ENCODE data around the gene SLC2A3. TPM values are rescaled to one million over a fixed set of nuclear protein-coding genes. Genes with fewer than 3 reads are reported as not detected.

SLC2A3 gene
- total and polyA plus RNA-seq, 2 experiments from 2014 or later = 199 to 388 TPM

DNA sequence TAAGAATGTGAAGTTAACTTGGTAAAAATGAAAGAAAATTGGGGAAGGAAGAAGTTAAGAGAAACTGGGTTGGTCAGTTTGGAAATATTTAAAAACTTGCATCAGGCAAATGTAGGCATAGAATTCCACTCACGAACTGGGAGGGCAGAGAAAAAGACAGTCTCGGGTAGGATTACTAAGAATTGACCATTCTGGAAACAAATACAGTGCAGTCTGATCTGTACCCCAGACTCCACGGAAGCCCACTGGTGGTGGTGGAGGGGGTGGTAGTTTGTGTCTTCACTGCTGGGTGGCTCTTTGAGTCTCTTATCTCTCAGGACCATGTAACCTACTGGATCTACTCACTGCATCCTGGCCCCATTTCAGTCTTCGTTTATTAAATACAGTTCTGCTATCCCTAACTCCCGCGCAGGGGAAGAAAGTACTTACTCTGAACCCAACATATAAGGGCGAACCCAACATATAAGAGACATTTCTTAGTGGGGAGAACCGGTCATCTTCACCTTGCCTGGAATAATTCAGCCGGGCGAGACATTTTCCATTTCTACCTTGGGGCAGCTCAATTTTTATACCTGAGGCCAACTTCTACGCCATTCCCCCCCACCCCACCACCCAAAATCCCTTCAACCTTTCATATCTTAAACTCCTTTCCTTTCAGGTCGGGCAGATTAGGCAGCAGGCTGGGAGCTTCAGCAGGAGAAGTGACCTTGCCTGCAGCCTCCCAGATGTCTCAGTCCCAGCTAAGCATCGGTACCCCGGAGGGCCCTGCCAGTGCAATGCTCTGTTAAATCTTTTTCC lies 1.7 kb downstream of the SLC2A3 start:
- Histone ChIP-seq H4K20me1 (replicated peaks; ENCODE audit: insufficient read depth) (peaks cover 35% of the 10 kb centered on the region), H3K4me1 (ENCODE audit: insufficient read depth) (peaks cover 17% of the 10 kb centered on the region), H3K27ac (ENCODE audit: low read depth) (peak overlapping the region; percentile 75), H3F3A (replicated peaks; ENCODE audit: low read depth) (peaks cover 14% of the 10 kb centered on the region; the same call in 1 of the 2 replicates), H3K4me2 (peak overlapping the region; percentile 86), H3K36me3 (ENCODE audit: insufficient read depth) (peaks cover 37% of the 10 kb centered on the region), H3K27me3 (ENCODE audit: insufficient read depth) (no peaks in the 10 kb centered on the region), H3K9me2 (ENCODE audit: insufficient read depth) (no peaks in the 10 kb centered on the region), H3K4me3 (peak overlapping the region; percentile 95), H2AFZ (no peak overlapping the region), H3K79me2 (replicated peaks; ENCODE audit: insufficient read depth) (peaks cover 59% of the 10 kb centered on the region)
- Mint-ChIP-seq H3K36me3 (ENCODE audit: low read depth) (no peaks in the 10 kb centered on the region; the same call in 2 of the 3 replicates), H3K9me3 (no peaks in the 10 kb centered on the region), H3K4me1 (peaks cover 23% of the 10 kb centered on the region), H3K27ac (no peak overlapping the region), H3K27me3 (ENCODE audit: insufficient read depth, low read depth, poor library complexity) (peaks cover 14% of the 10 kb centered on the region), H3K4me3 (no peak overlapping the region)
- ATAC-seq = no peak
- no peak for DNase-seq (ENCODE audit: low spot score)
- TF ChIP-seq CREB1 (CRISPR knock-in tag; IDR thresholded peaks at IDR 0.05; ENCODE audit: low read depth) (no peak), ZNF331 (CRISPR knock-in tag; IDR thresholded peaks at IDR 0.05; ENCODE audit: low read depth) (no peak), NANOG (IDR thresholded peaks at IDR 0.05; ENCODE audit: borderline replicate concordance) (no peak), POLR2AphosphoS5 (IDR thresholded peaks at IDR 0.05; ENCODE audit: low read depth) (no peak), STAT1 (IDR thresholded peaks at IDR 0.05; ENCODE audit: unreplicated experiment) (no peak), EZH2phosphoT487 (IDR thresholded peaks at IDR 0.05; ENCODE audit: unreplicated experiment) (no peak), ZNF114 (CRISPR knock-in tag; IDR thresholded peaks at IDR 0.05) (no peak), EZH2 (IDR thresholded peaks at IDR 0.05; ENCODE audit: low read depth, unreplicated experiment) (no peak), JUNB (IDR thresholded peaks at IDR 0.05; ENCODE audit: unreplicated experiment) (no peak)
- TF ChIP-seq, protein P1, sequence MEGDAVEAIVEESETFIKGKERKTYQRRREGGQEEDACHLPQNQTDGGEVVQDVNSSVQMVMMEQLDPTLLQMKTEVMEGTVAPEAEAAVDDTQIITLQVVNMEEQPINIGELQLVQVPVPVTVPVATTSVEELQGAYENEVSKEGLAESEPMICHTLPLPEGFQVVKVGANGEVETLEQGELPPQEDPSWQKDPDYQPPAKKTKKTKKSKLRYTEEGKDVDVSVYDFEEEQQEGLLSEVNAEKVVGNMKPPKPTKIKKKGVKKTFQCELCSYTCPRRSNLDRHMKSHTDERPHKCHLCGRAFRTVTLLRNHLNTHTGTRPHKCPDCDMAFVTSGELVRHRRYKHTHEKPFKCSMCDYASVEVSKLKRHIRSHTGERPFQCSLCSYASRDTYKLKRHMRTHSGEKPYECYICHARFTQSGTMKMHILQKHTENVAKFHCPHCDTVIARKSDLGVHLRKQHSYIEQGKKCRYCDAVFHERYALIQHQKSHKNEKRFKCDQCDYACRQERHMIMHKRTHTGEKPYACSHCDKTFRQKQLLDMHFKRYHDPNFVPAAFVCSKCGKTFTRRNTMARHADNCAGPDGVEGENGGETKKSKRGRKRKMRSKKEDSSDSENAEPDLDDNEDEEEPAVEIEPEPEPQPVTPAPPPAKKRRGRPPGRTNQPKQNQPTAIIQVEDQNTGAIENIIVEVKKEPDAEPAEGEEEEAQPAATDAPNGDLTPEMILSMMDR (conservative IDR thresholded peaks at IDR 0.05; ENCODE audit: low read depth in 2 of 2) = no peak
- TF ChIP-seq, protein P2, sequence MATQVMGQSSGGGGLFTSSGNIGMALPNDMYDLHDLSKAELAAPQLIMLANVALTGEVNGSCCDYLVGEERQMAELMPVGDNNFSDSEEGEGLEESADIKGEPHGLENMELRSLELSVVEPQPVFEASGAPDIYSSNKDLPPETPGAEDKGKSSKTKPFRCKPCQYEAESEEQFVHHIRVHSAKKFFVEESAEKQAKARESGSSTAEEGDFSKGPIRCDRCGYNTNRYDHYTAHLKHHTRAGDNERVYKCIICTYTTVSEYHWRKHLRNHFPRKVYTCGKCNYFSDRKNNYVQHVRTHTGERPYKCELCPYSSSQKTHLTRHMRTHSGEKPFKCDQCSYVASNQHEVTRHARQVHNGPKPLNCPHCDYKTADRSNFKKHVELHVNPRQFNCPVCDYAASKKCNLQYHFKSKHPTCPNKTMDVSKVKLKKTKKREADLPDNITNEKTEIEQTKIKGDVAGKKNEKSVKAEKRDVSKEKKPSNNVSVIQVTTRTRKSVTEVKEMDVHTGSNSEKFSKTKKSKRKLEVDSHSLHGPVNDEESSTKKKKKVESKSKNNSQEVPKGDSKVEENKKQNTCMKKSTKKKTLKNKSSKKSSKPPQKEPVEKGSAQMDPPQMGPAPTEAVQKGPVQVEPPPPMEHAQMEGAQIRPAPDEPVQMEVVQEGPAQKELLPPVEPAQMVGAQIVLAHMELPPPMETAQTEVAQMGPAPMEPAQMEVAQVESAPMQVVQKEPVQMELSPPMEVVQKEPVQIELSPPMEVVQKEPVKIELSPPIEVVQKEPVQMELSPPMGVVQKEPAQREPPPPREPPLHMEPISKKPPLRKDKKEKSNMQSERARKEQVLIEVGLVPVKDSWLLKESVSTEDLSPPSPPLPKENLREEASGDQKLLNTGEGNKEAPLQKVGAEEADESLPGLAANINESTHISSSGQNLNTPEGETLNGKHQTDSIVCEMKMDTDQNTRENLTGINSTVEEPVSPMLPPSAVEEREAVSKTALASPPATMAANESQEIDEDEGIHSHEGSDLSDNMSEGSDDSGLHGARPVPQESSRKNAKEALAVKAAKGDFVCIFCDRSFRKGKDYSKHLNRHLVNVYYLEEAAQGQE (IDR thresholded peaks at IDR 0.05; ENCODE audit: unreplicated experiment) = no peak
- TF ChIP-seq, protein P3, sequence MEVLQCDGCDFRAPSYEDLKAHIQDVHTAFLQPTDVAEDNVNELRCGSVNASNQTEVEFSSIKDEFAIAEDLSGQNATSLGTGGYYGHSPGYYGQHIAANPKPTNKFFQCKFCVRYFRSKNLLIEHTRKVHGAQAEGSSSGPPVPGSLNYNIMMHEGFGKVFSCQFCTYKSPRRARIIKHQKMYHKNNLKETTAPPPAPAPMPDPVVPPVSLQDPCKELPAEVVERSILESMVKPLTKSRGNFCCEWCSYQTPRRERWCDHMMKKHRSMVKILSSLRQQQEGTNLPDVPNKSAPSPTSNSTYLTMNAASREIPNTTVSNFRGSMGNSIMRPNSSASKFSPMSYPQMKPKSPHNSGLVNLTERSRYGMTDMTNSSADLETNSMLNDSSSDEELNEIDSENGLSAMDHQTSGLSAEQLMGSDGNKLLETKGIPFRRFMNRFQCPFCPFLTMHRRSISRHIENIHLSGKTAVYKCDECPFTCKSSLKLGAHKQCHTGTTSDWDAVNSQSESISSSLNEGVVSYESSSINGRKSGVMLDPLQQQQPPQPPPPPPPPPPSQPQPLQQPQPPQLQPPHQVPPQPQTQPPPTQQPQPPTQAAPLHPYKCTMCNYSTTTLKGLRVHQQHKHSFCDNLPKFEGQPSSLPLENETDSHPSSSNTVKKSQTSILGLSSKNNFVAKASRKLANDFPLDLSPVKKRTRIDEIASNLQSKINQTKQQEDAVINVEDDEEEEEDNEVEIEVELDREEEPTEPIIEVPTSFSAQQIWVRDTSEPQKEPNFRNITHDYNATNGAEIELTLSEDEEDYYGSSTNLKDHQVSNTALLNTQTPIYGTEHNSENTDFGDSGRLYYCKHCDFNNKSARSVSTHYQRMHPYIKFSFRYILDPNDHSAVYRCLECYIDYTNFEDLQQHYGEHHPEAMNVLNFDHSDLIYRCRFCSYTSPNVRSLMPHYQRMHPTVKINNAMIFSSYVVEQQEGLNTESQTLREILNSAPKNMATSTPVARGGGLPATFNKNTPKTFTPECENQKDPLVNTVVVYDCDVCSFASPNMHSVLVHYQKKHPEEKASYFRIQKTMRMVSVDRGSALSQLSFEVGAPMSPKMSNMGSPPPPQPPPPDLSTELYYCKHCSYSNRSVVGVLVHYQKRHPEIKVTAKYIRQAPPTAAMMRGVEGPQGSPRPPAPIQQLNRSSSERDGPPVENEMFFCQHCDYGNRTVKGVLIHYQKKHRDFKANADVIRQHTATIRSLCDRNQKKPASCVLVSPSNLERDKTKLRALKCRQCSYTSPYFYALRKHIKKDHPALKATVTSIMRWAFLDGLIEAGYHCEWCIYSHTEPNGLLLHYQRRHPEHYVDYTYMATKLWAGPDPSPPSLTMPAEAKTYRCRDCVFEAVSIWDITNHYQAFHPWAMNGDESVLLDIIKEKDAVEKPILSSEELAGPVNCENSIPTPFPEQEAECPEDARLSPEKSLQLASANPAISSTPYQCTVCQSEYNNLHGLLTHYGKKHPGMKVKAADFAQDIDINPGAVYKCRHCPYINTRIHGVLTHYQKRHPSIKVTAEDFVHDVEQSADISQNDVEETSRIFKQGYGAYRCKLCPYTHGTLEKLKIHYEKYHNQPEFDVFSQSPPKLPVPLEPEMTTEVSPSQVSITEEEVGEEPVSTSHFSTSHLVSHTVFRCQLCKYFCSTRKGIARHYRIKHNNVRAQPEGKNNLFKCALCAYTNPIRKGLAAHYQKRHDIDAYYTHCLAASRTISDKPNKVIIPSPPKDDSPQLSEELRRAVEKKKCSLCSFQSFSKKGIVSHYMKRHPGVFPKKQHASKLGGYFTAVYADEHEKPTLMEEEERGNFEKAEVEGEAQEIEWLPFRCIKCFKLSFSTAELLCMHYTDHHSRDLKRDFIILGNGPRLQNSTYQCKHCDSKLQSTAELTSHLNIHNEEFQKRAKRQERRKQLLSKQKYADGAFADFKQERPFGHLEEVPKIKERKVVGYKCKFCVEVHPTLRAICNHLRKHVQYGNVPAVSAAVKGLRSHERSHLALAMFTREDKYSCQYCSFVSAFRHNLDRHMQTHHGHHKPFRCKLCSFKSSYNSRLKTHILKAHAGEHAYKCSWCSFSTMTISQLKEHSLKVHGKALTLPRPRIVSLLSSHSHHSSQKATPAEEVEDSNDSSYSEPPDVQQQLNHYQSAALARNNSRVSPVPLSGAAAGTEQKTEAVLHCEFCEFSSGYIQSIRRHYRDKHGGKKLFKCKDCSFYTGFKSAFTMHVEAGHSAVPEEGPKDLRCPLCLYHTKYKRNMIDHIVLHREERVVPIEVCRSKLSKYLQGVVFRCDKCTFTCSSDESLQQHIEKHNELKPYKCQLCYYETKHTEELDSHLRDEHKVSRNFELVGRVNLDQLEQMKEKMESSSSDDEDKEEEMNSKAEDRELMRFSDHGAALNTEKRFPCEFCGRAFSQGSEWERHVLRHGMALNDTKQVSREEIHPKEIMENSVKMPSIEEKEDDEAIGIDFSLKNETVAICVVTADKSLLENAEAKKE (CRISPR knock-in tag; IDR thresholded peaks at IDR 0.05) = no peak
- TF ChIP-seq, protein P4, sequence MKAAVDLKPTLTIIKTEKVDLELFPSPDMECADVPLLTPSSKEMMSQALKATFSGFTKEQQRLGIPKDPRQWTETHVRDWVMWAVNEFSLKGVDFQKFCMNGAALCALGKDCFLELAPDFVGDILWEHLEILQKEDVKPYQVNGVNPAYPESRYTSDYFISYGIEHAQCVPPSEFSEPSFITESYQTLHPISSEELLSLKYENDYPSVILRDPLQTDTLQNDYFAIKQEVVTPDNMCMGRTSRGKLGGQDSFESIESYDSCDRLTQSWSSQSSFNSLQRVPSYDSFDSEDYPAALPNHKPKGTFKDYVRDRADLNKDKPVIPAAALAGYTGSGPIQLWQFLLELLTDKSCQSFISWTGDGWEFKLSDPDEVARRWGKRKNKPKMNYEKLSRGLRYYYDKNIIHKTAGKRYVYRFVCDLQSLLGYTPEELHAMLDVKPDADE (IDR thresholded peaks at IDR 0.05) = no peak
